ENCODE data around the gene ATP2B2.

- TF ChIP-seq CTCF (IDR thresholded peaks at IDR 0.05; ENCODE audit: poor library complexity) (no peak), EZH2 (IDR thresholded peaks at IDR 0.05; ENCODE audit: borderline replicate concordance) (no peak), EZH2phosphoT487 (IDR thresholded peaks at IDR 0.05; ENCODE audit: low read depth, severe bottlenecking, unreplicated experiment) (no peak)
These were observed 174.1 kb downstream of the ATP2B2 start for GRCh38 chr3:10331320-10331719.
